Upper lobe of left lung (tissue), 6 donors: Measurements from ENCODE around the gene GRK7. TPM values are rescaled to one million over a fixed set of nuclear protein-coding genes. Genes with fewer than 3 reads are reported as not detected.

Experiments used
- ATAC-seq, 2 donors: fragments of 200-7000 bp; cut with Tn5 transposase; one replicate each; pipeline ENCODE4 v1.9.1; 2022; ENCODE audit warnings: mild to moderate bottlenecking in 2 of 2, moderate library complexity in 2 of 2; ENCODE audit not compliant: low FRiP score in 2 of 2
- DNase-seq, 2 donors: peaks; one replicate each; pipeline ENCODE4 v3.0.0-alpha.2; 2019 to 2020
- H3K27ac ChIP-seq, 4 donors: fragments of 200-600 bp; sonication (generic); one replicate each; pipeline ENCODE4 v1.5.1; 2016 to 2019
- H3K27me3 ChIP-seq, 4 donors: fragments of 200-600 bp; sonication (generic); one replicate each; pipeline ENCODE4 v1.5.1; 2017 to 2019
- H3K36me3 ChIP-seq, 4 donors: fragments of 200-600 bp; sonication (generic); one replicate each; pipeline ENCODE4 v1.5.1; 2016 to 2019
- H3K4me1 ChIP-seq, 4 donors: fragments of 200-600 bp; sonication (generic); one replicate each; pipeline ENCODE4 v1.5.1; 2018 to 2019
- H3K4me3 ChIP-seq, 4 donors: fragments of 200-600 bp; sonication (generic); one replicate each; pipeline ENCODE4 v1.5.1; 2017 to 2019; ENCODE audit warnings: mild to moderate bottlenecking in 2 of 4, moderate library complexity in 1 of 4
- H3K9me3 ChIP-seq, 4 donors: fragments of 200-600 bp; sonication (generic); one replicate each; pipeline ENCODE4 v1.5.1; 2018 to 2019
- EP300 ChIP-seq, 4 donors: sonication (generic); formaldehyde crosslinking; IDR thresholded peaks; one replicate each; pipeline ENCODE4 v1.5.1; 2017; ENCODE audit warnings: antibody characterized with exemption in 4 of 4, control low read depth in 2 of 4
- POLR2A ChIP-seq, 4 donors: fragments of 450-650 bp; IDR thresholded peaks; one replicate each; pipeline ENCODE4 v1.5.1; 2016 to 2017; ENCODE audit warnings: antibody characterized with exemption in 4 of 4, mild to moderate bottlenecking in 2 of 4
- POLR2AphosphoS5 ChIP-seq, 2 donors: sonication (generic); formaldehyde crosslinking; IDR thresholded peaks; one replicate each; pipeline ENCODE4 v1.5.1; 2017; ENCODE audit warnings: antibody characterized with exemption in 2 of 2
- WGBS, 2 donors: methylation state at CpG; one replicate each; pipeline ENCODE4 v1.1.5; 2017 to 2018; 5-methylcytosine and 5-hydroxymethylcytosine counted together
- total RNA-seq, 6 donors: library from RNA; depleted of rRNA in 4 of 6; stranded (reverse); fragments of >200 nt in 4 of 6; gene quantifications; one replicate each; pipeline versions ENCODE4 v1.1.0 to v1.2.1, GENCODE V29; 2016 to 2021
- TF ChIP-seq, protein P1 (sequence below), 6 experiments: fragments of 450-650 bp in 4 of 6; fragments of 200-600 bp in 2 of 6; sonication (generic) in 2 of 6; IDR thresholded peaks; one replicate each; pipeline ENCODE4 v1.5.1; 2016 to 2019; ENCODE audit warnings: antibody characterized with exemption in 6 of 6
- donor health status: DM: no; HTN: no; CAD: no; lungs with moderate emphysema.
- donor health status: DM: no; HTN: yes; CAD: no; lungs with severe emphysema.

GRK7 gene
- total RNA-seq, 6 donors from 2014 or later = 0.22 TPM; not detected in 5

DNA sequence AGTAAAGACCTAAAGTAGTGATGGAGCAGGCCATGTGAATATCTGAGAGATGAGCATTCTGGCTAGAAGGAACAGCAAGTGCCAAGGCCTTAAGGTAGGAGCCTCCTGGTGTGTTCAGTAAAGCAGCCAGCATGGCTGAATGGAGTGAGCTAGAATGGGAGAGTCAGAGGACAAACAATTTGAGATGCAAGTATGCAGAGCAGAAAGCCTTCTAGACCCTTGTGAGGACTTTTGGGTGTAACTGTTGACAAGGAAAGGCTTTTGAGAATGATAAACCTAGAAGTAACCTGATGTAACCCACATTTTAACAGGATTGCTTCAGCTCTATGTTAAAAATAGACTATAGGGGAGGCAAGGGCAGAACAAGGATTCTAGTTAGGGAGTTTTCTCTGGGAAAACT, 40.0 kb upstream of the GRK7 start:
- Histone ChIP-seq H3K9me3 (no peaks in the 10 kb centered on the region), H3K36me3 (no peaks in the 10 kb centered on the region), H3K4me1 (no peaks in the 10 kb centered on the region), H3K27me3 (no peaks in the 10 kb centered on the region), H3K27ac (no peak overlapping the region), H3K4me3 (no peak overlapping the region)
- DNase-seq (no peak), ATAC-seq (no peak)
- TF ChIP-seq EP300 (IDR thresholded peaks at IDR 0.05) (no peak), POLR2AphosphoS5 (IDR thresholded peaks at IDR 0.05) (no peak), POLR2A (IDR thresholded peaks at IDR 0.05) (no peak)
- TF ChIP-seq, protein P1, sequence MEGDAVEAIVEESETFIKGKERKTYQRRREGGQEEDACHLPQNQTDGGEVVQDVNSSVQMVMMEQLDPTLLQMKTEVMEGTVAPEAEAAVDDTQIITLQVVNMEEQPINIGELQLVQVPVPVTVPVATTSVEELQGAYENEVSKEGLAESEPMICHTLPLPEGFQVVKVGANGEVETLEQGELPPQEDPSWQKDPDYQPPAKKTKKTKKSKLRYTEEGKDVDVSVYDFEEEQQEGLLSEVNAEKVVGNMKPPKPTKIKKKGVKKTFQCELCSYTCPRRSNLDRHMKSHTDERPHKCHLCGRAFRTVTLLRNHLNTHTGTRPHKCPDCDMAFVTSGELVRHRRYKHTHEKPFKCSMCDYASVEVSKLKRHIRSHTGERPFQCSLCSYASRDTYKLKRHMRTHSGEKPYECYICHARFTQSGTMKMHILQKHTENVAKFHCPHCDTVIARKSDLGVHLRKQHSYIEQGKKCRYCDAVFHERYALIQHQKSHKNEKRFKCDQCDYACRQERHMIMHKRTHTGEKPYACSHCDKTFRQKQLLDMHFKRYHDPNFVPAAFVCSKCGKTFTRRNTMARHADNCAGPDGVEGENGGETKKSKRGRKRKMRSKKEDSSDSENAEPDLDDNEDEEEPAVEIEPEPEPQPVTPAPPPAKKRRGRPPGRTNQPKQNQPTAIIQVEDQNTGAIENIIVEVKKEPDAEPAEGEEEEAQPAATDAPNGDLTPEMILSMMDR (IDR thresholded peaks at IDR 0.05) = no peak

DNA sequence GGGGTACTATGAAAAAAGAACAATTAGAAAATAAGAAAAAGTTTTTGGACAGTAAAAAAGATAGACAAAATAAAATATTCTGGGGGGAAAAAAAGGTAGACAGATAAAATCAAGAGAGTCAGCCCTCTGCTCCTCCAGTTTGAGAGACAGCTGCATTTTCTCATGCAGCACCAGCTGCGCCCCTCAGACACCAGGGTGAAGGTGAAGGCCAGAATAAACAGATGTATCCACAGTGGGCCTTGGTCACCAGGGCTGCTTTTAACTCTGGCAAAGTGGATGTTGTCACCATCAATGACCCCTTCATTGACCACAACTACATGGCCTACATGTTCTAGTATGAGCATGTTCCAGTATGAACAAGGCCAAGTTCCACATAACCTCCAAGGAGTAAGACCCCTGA, 39.0 kb upstream of the GRK7 start:
- ATAC-seq = no peak
- DNase-seq = no peak
- no peaks in the 10 kb centered on the region for H3K27me3 ChIP-seq
- TF ChIP-seq EP300 (IDR thresholded peaks at IDR 0.05) (no peak), POLR2A (IDR thresholded peaks at IDR 0.05) (no peak), POLR2AphosphoS5 (IDR thresholded peaks at IDR 0.05) (no peak)
- TF ChIP-seq, protein P1 (IDR thresholded peaks at IDR 0.05) = no peak
- H3K36me3 ChIP-seq = no peaks in the 10 kb centered on the region
- H3K4me1 ChIP-seq = no peaks in the 10 kb centered on the region
- no peak overlapping the region for H3K4me3 ChIP-seq
- no peaks in the 10 kb centered on the region for H3K9me3 ChIP-seq
- WGBS, 2 donors = 95% methylated on average over 1 of the region's 1 CpG
- no peak overlapping the region for H3K27ac ChIP-seq

DNA sequence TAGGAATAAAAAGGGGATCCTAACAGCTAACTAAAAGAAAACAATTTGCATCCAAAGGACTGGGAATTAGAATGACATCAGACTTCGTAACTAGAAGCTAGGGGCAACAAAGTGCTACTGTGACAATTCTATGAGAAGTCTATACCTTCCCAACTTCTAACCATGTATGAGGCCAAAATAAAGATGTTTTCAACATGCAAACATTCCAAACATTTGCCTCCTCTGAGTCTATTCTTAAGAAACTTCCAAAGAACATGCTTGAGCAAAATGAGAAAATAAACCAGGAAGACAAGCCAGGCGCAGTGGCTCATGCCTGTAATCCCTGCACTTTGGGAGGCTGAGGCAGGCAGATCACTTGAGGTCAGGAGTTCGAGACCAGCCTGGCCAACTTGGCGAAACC, 38.2 kb upstream of the GRK7 start:
- no peaks in the 10 kb centered on the region for H3K27me3 ChIP-seq
- no peak overlapping the region for H3K4me3 ChIP-seq
- TF ChIP-seq, protein P1 (IDR thresholded peaks at IDR 0.05) = no peak
- no peak for TF ChIP-seq POLR2AphosphoS5 (IDR thresholded peaks at IDR 0.05)
- no peak for TF ChIP-seq EP300 (IDR thresholded peaks at IDR 0.05)
- no peak for TF ChIP-seq POLR2A (IDR thresholded peaks at IDR 0.05)
- DNase-seq (no peak), ATAC-seq (no peak)
- WGBS, 2 donors = 94 to 95% methylated on average over 4 of the region's 4 CpGs
- H3K27ac ChIP-seq = no peak overlapping the region
- H3K9me3 ChIP-seq = no peaks in the 10 kb centered on the region
- H3K36me3 ChIP-seq = no peaks in the 10 kb centered on the region
- H3K4me1 ChIP-seq = no peaks in the 10 kb centered on the region

DNA sequence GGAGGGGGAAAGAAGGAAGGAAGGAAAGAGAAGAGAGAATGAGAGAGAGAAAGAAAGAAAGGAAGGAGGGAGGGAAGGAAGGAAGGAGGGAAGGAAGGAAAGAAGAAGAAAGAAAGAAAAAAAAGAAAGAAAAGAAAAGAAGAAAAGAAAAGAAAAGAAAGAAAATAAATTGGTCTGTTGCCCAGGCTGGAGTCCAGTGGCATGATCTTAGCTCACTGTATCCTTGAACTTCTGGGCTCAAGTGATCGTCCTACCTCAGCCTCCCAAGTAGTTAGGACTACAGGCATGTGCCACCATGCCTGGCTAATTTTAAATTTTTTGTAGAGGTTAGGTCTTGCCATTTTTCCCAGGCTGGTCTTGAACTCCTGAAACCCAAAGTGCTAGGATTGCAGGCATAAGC, 36.7 kb upstream of the GRK7 start:
- Histone ChIP-seq H3K36me3 (no peaks in the 10 kb centered on the region), H3K27me3 (no peaks in the 10 kb centered on the region), H3K4me1 (no peaks in the 10 kb centered on the region), H3K4me3 (no peak overlapping the region), H3K9me3 (no peaks in the 10 kb centered on the region), H3K27ac (no peak overlapping the region)
- WGBS, 2 donors = 65 to 78% methylated on average over 1 of the region's 1 CpG
- no peak for DNase-seq
- ATAC-seq = no peak
- TF ChIP-seq POLR2AphosphoS5 (IDR thresholded peaks at IDR 0.05) (no peak), EP300 (IDR thresholded peaks at IDR 0.05) (no peak), POLR2A (IDR thresholded peaks at IDR 0.05) (no peak)
- TF ChIP-seq, protein P1 (IDR thresholded peaks at IDR 0.05) = no peak

DNA sequence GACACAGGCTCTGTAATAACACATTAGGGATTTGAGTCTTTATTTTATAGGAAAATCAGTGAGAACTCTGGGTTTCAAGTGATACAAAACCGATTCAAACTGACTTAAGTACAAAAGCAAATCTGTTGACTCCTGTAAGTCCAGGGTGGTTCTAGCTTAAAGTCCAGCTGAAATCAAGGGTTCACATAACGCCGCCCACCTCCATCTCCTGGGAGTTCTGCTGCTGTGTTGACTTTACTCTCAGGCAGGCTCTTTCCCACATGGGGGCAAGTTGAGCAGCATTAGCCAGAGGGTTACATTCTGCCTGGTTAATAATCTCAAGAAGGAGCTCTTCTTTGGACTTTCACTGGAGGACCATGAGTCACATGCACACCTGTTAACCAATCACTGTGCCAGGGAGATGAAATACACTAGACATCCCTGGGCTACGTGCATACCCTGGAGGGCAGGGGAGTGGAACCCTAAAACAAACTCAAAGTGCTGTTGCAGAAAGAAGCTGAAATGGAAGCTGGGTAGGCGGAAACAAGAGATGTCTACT, 34.8 kb upstream of the GRK7 start:
- Histone ChIP-seq H3K36me3 (no peaks in the 10 kb centered on the region), H3K27me3 (no peaks in the 10 kb centered on the region), H3K4me1 (no peaks in the 10 kb centered on the region), H3K4me3 (no peak overlapping the region), H3K27ac (no peak overlapping the region), H3K9me3 (no peaks in the 10 kb centered on the region)
- TF ChIP-seq EP300 (IDR thresholded peaks at IDR 0.05) (no peak), POLR2A (IDR thresholded peaks at IDR 0.05) (no peak), POLR2AphosphoS5 (IDR thresholded peaks at IDR 0.05) (no peak)
- TF ChIP-seq, protein P1 (IDR thresholded peaks at IDR 0.05) = no peak
- ATAC-seq (no peak), DNase-seq (no peak)
- 73 to 78% methylated on average over 5 of the region's 5 CpGs for WGBS, 2 donors
